Stimulated activated CD8-positive, alpha-beta memory T cell treated with anti-CD3 and anti-CD28 coated beads, Interleukin-12 subunit alpha, Interleukin-12 subunit beta, amount 100 ng/mL, for 4 hours (primary cell): ENCODE results near the gene TRPC6.
"Not testable (repeated sequence)": the region's sequence is repeated elsewhere in the genome, so short reads cannot be mapped to it uniquely, and the experiment has no call there.

ENCODE experiments used
- DNase-seq: peaks from one replicate; pipeline ENCODE4 v3.0.0-alpha.2; 2020; ENCODE audit warnings: low read depth

Gene TRPC6

DNA sequence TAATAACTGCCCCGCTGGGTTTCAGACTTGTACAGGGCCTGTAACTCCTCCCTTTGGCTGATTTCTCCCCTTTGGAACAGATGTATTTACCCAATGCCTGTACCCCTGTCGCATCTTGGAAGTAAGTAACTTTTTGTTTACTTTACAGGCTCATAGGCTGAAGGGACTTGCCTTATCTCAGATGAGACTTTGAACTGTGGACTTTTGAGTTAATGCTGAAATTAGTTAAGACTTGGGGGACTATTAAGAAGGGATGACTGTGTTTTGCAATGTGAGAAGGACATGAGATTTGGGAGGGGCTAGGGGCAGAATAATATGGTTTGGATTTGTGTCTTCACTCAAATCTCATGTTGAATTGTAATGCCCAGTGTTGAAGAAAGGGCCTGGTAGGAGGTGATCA, 62.0 kb downstream of the TRPC6 start:
- DNase-seq: no peak

DNA sequence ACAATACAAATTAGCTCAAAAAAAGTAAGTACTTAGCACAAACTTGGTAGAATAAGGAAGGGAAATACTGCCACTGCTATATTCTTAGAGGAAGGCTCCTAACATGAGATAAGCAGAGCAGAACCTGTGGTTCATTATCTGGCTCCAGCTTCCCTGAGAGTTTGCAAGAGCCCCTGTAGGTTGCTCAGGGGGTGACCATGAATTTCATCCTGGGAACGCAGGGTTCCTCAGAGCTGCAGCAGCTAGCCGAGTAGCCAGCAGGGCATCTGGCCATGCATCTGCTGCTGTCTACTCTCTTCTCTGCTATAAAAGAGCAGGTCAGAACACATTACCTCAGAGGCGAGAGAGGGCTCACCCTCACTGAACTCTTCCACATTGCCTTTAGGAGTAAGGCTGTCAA, 67.3 kb downstream of the TRPC6 start:
- no peak for DNase-seq

DNA sequence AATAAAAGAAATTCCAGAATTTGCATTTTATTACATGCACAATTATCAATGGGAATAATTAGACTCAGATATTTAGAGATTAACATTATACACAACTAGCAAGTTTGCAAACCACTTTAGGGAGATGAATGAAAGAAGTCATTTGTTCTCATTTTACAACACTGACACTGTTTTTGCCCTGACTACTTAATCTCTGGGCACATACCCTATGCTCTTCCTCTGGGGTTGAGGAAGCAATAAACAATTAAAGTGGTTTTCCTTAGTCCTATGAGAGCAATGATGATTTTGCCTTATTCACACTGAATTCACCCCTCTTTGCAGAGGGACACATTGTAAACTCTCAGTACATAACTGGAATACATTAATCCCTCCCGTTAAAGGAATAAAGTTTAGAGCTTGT, 72.7 kb downstream of the TRPC6 start:
- DNase-seq: no peak

GRCh38 chr11:101510591-101510990, 73.2 kb downstream of the TRPC6 start:
- no peak for DNase-seq

- no peak for DNase-seq
Measured at GRCh38 chr11:101509922-101510321, 73.9 kb downstream of the TRPC6 start.

- no peak for DNase-seq
Measured at GRCh38 chr11:101508370-101508769, 75.4 kb downstream of the TRPC6 start.

DNA sequence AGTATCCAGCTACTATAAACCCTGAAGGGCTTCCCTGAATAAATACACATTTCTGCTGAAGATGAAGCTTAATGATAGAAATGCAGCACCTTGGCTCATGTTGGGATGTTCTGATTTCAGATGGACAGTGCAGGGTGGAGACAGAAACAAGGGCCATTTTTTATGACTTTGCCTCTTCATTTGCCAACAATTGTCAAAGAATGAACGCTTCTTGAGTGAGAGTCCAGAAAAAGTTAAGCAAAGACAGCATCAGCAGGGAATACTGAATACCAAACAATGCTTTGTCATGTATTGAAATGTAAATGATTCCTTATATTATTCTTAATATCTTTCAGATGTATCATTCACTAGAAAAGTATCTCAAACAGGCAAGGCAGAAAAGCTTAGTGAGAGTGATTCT, 84.9 kb downstream of the TRPC6 start:
- DNase-seq: no peak

GRCh38 chr11:101497291-101497690, 86.5 kb downstream of the TRPC6 start:
- no peak for DNase-seq

DNA sequence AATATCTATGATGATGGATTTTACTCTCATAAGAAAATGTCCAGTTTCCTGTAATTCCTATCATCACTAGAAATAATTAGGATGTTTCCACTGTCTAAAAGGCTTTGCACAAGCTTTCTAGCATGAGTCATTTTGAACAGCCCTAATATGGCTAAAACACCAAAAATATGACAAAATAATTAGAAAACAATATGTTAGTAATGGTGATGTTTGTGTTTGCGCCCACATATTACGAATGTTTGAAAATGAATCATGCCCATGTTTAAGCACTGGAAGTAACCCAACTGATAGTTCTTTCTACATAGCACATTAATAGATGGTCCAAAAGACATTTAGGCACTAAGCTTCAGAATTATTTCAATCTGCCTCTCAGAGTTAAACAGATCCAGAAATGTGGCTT, 96.0 kb downstream of the TRPC6 start:
- DNase-seq: no peak

DNA sequence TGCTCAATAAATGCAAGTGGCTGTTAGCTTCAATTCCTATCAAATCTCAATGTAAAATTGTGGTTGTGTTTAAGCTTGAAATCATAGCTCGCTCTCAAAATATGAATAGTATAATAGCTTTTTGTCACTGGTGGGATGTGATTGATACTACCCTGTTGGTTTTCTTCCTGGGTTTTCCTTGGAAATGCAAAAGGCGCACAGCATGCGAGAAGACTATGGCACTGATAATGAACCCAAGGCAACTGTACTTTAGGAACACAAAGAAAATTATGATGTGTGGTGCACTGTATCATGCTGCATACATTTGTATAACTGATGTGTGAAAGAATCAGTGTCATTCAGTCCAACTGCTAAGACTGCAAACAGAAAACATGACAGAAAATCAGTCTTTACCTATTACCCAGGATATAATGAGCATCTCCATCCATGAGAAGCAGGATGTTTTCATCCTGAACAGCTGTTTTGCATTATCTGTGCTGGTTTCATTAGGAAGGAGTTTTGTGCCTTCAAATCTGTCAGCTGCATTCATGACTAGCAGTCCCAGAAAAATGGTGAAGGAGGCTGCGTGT, 101.2 kb downstream of the TRPC6 start:
- DNase-seq: no peak

DNA sequence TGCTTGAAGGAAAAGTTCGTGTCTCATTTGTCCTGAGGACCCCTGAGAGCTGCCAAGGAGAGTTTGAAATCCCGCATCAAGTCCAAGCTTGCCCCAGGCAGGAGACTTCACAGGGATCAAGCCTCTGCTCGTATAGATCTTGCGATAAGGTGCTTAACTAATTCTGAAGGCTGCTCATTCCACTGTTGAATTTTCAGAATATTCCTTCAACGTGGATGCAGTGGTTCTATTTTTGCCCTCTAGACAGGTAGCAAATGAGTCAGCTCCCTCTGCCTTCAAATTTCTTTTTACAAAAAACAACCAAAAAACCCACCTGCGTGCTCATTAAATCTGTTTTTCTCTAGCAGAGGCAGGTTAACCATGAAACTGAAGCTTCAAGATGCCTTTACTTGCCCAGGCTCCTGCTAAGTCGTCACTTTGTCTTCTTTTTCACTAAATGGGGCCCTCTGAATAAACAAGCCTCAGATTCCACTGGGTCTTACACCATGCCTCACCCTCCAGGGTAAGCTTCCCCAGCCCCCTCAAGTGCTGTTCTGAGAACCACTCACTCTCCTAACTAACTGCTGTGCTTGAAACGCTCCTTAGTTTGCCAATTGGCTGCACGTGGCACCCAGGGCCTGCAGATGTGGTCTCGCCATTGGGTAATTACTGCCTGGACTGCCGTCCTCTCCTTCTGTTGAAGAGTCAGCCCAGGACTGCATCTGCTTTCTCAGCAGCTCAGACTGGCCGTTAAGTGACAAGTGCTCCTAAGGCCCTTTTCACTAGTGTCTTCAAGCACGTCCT, 105.0 kb downstream of the TRPC6 start:
- DNase-seq: no peak

DNA sequence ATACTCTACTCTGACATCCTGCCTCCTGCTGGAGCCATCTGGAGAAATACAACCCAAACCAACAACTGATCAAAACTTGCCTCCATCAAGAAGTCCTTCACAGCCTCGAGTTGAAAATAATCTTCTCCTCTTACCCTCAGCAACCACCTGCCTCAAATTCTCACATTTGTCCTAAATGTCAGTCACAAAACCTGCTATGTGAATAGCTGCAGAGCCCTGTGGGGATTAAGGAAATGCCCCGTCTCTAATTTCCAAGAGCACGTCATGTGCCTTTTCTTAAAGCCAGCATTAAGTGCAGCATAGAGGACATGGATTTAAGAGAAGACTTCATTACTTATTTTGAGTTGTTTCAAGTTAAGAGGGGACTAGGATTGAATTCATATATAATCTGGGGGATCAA, 105.9 kb downstream of the TRPC6 start:
- no peak for DNase-seq

DNA sequence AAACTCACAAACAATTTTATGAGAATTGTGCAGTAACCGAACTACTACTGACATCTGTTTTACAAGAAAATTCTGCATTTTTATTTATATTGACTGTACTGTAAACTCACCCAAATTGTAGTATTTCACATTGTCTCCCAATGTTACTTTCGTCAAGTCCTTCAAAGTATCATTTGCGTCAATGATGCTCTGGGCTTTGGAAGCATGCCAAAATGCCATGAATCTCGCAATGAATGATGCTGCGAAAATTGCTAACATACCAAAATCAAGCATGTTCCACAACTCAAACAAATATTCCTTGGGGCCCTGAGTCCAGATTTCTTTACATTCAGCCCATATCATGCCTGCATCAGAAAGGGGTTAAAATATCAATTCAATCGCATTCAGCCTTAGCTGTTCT, 107.6 kb downstream of the TRPC6 start:
- DNase-seq: no peak

DNA sequence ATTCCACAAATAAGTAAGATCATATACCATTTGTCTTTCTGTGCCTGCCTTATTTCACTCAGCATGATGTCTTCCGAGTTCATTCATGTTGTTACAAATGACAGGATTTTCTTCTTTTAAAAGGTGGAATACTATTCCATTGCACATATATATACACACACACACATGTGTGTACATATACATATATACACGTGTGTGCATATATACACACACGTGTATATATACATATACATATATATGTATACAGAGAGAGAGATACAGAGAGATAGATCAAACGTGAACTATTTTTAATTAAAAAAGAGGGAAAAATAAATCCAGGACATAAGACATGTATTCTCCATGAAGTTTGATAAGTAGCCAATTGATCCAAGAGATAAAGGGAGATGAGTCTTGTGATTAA, 108.1 kb downstream of the TRPC6 start:
- DNase-seq: no peak

DNA sequence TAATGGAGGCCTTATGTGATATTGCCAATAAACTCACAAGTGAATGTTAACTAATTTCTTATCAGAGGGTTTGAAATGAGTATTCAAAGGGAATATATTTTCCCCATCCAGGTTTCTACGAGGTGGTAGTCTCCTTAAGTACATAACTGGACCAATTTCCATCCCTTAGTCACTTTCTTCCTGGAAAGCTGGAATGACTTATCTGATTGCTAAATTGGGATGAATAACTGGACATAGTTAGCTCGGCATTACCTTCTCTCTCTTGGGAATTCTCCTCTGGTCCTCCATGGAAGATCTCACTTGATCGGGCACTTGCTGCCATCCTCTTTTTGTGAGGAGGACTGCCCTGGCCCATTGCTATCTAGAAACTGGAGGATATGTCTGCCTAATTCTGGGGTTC, 109.1 kb downstream of the TRPC6 start:
- no peak for DNase-seq

DNA sequence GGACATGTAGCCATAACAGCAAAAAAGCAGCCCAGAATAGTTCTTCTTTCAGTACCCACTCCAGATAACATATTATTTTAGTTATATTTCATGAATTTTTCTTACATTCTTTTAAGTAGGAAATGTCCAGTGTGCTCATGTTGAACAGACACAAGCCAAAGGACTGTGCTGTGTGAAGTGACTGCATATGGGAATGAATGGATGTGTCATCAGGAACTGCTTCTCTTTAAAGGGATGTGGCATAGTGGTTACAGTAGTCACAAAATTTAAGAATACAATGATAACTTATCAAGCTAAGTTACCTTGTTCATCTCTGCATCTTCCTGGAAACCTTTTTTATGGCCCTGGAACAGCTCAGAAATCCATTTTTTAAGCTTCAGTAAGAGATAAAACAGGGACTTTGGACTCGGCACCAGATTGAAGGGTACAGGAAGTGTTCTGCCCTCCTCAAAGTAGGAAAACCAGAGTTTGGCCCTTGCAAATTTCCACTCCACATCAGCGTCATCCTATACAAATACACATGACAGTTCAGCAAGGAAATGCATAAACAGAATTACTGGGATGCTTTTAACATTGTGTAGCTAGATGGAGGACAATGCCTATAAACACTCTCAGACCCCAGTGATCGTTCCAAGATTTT, 112.8 kb downstream of the TRPC6 start:
- no peak for DNase-seq

DNA sequence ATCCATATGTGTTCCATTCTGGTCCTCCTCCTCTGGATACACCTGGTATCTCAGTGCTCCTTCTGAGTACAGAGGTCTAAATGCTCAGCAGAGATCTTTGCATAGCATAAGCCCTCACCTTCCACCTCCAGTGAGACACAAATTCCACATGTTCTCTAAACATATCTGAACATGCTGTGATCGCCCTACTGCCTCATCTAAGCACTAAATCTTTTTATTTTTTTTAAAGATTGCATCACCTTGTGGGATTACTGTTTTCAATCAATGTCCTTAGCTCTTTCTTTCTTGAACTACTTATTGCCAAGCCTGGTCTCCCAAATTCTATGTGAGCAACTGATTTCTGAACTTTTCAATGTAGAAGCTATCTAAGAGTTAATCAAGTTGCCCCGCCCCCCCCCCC, 113.4 kb downstream of the TRPC6 start:
- no peak for DNase-seq

GRCh38 chr11:101466352-101466751, 117.5 kb downstream of the TRPC6 start:
- no peak for DNase-seq

DNA sequence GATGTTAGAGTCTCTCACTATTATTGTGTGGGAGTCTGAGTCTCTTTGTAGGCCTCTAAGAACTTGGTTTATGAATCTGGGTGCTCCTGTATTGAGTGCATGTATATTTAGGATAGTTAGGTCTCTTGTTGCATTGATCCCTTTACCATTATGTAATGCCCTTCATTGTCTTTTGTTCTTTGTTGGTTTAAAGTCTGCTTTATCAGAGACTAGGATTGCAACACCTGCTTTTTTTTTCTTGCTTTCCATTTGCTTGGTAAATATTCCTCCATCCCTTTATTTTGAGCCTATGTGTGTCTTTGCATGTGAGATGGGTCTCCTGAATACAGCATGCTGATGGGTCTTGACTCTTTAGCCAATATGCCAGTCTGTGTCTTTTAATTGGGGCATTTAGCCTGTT, 119.4 kb downstream of the TRPC6 start:
- not testable (repeated sequence) for DNase-seq

GRCh38 chr11:101459020-101459419, 124.8 kb downstream of the TRPC6 start:
- DNase-seq: no peak

DNA sequence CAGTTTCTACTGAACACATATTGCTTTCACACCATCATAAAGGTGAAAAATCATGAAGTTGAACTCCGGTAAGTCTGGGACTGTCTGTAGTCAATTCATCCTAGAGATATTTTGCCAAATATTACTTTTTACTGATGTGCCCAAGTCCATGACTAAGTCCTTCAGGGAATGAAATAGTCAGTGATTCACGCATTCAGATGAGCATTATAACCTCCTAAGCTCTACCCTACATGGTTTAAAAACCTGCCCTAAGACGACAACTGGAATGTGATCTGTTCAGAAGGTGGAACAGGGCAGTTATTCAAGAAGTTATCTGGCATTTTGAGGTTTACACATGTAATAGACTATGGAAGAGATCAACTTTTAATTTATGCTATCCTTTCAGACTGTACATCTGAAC, 125.6 kb downstream of the TRPC6 start:
- no peak for DNase-seq

- no peak for DNase-seq
Measured at GRCh38 chr11:101456812-101457211, 127.0 kb downstream of the TRPC6 start.

DNA sequence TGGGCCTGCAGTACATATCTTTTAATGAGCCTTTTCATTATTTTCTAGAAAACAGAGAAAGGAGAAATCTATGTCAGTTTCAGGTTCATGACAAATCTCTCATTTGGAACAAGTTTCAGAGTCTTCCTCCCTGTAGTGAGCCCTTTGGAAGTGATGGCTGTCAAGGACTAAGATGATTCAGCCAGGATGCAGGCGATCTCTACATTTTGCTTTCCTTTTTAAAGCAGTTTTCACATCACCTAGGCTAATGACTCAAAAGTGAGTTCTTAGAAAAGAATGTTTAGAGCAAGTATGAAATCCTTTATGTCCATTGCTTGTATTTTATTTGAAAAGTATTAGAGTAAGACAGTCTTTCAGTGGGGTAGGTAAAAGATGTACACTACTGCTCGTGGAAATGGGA, 130.1 kb downstream of the TRPC6 start:
- no peak for DNase-seq
